ENCODE results near the gene PMIS2.
"Not testable (repeated sequence)": the region's sequence is repeated elsewhere in the genome, so short reads cannot be mapped to it uniquely, and the experiment has no call there.

PMIS2 gene

DNA sequence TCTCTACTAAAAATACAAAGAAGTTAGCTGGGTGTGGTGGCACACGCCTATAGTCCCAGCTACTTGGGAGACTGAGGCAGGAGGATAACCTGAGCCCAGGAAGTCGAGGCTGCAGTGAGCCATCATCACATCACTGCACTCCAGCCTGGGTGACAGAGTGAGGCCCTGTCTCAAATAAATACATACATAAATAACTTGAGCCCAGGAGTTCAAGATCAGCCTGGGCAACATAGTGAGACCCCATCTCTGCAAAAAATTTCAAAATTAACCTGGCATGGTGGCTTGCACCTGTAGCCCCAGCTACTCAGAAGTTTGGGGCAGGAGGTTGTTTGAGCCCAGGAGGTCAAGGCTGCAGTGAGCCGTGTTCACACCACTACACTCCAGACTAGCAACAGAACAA lies 9.1 kb downstream of the PMIS2 start:
- not testable (repeated sequence) for DNase-seq

DNA sequence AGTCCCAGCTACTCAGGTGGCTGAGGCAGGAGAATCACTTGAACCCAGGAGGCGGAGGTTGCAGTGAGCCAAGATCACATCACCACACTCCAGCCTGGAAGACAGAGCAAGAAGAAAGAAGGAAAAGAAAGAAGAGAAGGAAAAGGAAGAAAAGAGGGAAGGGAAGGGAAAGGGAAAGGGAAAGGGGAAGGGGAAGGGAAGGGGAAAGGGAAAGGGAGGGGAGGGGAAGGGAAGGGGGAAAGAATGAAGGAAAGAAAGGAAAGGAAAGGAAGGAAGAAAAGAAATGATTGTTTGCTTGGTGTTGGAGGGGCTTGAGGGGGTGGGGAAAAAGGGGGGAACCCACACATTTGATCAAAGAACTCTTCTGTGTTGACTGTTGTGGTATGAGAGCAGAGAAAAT lies 10.0 kb downstream of the PMIS2 start:
- DNase-seq: no peak

DNA sequence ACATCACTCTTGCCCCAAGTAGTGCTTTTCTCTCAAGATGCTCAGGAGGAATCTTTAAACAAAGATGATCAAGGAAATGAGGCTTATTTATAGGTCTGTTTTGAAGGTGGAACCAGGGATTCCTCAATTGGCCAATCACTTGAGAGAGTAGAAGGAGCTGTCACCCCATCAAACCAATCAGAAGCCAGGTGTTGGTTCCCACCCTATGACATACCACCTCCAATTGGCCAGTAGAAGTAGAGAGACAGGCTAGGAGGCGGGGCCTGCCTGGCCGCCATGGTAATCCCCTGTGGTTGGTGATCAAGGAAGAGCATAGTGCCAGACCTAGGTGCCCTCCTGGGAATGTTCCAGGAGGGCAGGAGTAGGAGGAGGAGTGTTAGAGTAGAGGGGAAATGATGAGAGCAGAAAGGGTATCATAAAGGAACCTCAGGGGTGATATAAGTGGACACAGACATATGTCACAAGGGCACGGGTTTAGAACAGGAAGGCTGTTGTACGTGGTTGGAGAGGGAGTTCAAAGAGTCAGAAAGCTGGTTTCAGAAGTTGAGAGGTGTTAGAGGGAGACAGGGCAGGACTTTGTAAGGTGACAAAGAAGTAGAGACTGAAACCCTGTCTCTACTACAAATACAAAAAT lies 10.5 kb downstream of the PMIS2 start:
- DNase-seq: no peak

DNA sequence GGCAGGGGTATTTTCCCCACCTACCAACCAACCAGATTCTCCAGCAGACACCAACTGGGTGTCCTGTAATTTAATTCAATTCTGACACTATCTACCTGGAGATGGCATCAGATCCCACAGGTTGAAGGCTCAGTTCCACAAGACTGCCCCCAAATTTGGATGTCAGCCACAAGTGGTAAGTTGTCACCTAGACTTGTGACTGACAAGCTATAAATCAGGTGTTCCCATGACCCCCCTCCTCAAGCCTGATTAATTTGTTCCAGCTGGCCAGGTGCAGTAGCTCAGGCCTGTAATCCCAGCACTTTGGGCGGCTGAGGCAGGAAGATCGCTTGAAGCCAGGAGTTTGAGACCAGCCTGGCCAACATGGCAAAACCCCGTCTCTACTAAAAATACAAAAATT lies 16.0 kb downstream of the PMIS2 start:
- no peak for DNase-seq

DNA sequence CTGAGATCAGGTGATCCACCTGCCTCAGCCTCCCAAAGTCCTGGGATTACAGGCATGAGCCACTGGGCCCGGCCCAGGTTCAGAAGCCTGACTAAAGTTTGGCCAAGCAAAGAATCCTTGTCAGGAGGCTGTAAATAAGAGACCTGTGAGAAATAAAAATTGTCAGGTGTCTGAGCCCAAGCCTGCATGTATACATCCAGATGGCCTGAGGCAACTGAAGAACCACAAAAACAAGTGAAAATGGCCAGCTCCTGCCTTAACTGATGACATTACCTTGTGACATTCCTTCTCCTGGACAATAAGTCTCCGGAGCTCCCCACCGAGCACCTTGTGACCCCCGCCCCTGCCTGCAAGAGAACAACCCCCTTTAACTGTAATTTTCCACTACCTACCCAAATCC lies 18.5 kb downstream of the PMIS2 start:
- not testable (repeated sequence) for DNase-seq

DNA sequence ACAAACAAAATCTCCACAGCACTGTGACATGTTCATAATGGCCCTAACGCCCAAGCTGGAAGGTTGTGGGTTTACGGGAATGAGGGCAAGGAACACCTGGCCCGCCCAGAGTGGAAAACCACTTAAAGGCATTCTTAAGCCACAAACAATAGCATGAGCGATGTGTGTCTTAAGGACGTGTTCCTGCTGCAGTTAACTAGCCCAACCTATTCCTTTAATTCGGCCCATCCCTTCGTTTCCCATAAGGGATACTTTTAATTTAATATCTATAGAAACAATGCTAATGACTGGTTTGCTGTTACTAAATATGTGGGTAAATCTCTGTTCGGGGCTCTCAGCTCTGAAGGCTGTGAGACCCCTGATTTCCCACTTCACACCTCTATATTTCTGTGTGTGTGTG lies 21.2 kb downstream of the PMIS2 start:
- not testable (repeated sequence) for DNase-seq

DNA sequence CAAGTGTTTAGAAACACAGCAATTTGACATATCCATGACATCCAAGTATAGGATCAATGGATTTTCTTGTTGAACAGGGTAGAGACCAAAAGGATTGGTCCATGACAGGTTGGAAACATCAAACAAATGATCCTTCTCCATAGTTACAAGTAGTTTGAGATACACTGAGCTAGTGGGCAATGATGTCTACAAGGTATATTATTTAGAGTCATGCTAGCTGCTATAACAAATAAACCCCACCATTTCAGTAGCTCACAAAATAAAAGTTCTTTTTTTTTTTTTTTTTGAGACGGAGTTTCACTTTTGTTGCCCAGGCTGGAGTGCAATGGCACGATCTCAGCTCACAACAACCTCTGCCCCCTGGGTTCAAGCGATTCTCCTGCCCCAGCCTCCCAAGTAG lies 21.7 kb downstream of the PMIS2 start:
- DNase-seq: no peak

DNA sequence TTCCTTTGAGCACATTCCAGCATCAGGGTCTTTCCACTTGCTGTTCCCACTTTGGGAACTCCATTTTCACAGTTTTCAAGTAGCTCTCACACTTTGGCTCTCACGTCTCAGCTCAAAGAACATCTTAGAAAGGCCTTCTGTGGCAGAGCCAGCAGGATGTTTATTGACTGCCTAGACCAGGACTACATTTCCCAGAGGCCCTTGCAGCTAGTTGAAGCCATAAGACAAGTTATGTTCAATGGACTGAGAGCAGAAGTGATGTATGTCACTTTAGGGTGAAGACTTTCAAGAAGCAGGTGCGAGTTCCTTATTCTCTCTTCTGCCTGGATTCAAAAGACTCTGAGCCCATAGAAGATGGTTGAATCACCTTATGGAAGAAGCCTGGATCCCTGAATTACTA lies 22.3 kb downstream of the PMIS2 start:
- no peak for DNase-seq

DNA sequence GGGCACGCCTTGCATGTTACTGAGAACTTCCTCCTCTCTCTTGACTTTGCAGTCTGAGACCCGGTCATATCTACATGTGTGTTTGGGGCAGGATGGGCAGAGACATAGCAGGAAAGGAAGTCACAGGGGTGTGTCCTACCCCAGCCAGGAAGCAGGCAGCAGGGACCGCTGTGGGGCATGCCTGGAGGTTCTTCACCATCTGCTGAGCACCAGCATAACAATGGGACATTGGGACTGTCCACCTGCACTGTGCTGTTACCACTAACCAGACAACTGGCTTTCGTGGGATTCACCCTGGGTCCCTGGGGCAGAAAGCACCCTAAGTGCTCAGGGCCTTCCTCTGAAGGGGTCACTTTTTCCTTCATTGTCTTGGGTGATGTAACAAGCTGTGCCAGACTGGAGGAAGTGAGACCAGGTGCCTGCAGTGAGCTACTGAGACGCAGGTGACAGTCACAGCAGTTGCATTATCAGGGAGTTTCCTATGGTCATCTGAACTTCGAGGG lies 23.9 kb downstream of the PMIS2 start:
- DNase-seq: no peak

DNA sequence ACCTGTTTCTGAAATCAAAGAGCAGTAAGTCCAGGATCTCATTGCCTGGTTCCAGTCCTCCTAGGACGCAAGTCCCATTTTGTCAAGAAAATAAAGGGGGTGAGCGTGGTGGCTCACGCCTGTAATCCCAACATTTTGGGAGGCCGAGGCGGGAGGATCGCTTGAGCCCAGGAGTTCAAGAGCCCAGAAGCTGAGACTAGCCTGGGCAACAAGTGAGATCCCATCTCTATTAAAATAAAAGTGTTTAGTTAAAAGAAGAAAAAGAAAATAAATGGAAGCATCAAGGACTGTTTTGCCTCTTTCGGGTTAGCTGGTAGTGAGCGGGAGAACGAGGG lies 26.2 kb downstream of the PMIS2 start:
- DNase-seq: no peak

DNA sequence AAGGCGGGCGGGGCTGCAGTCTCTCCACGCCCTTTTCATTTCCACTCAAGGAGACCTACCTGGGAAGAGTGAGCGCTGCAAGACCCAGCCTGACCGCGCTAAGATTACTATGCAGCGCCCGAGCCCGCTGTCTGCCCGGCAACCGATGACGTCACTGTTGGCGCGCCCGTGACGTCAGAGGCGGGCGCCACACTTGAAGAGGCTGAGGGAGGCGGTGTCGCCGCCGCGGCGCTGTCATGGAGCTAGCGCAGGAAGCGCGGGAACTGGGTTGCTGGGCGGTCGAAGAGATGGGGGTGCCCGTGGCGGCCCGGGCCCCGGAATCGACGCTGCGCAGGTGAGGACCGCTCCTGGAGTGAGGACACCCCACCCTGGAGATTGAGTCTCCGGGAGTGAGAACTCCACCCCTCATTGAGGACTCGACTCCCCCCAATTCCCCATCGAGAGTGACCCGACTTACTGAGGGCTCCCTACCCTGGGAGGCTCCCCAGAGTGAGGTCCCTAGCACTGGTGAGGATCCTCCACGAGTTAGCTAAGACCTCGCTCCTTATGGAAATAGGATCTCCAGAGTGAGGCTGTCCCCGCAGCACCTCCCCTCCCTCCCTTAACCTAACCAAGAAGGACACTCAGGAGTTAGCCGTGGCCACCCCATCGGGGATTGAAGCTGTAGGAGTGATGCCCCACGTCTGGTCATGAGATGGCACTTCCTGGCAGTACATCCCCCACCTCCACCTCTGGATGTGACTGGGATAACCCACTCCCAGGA lies 26.8 kb downstream of the PMIS2 start, which contains the start of gene HAUS5:
Gene HAUS5, plus strand, starts transcription at position 177 of the 763 bp plus-strand sequence. Its CDS starts 60 bp downstream, at position 237.
- peak; percentile 93 for DNase-seq

DNA sequence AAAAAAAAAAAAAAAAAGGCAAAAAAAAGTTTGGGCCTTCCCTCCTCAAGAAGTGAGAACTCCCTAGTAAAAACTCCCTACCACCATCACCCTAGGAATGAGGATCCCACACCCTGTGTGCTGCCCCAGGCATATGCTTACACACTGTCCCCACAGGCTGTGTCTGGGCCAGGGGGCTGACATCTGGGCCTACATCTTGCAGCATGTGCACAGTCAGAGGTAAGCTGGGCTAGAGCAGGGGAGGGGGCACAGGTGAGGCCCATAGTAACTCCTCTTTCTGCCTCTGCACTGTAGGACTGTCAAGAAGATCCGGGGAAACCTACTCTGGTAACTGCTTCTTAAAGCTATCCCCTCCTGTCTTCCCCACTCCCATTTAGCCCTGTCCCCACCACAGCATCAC lies 27.6 kb downstream of the PMIS2 start:
- DNase-seq: no peak

DNA sequence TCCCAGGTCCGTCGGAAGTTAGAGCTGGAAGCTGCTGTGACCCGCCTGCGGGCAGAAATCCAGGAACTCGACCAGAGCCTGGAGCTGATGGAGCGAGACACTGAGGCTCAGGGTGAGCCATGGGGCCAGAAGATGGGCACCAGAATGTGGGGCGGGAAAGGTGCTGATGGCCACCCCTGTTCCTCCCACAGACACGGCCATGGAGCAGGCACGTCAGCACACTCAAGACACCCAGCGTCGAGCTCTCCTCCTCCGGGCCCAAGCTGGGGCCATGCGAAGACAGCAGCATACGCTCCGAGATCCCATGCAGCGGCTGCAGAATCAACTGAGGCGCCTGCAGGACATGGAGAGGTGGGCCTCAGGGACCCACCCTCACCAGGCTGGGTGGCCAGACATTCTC lies 29.1 kb downstream of the PMIS2 start:
- no peak for DNase-seq

DNA sequence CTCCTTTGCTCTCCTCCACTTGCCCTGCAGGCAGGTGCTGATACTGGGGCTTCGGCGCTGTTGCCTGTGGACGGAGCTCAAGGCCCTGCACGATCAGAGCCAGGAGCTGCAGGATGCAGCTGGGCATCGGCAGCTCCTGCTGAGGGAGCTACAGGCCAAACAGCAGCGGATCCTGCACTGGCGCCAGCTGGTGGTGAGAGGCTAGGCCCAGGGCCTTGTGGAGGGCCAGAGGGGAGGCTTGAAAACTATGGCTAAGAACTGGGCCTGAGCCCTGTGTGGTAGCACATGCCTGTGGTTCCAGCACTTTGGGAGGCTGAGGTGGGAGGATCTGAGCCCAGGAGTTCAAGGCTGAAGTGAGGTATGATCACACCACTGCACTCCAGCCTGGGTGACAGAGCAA lies 32.9 kb downstream of the PMIS2 start:
- DNase-seq: no peak

DNA sequence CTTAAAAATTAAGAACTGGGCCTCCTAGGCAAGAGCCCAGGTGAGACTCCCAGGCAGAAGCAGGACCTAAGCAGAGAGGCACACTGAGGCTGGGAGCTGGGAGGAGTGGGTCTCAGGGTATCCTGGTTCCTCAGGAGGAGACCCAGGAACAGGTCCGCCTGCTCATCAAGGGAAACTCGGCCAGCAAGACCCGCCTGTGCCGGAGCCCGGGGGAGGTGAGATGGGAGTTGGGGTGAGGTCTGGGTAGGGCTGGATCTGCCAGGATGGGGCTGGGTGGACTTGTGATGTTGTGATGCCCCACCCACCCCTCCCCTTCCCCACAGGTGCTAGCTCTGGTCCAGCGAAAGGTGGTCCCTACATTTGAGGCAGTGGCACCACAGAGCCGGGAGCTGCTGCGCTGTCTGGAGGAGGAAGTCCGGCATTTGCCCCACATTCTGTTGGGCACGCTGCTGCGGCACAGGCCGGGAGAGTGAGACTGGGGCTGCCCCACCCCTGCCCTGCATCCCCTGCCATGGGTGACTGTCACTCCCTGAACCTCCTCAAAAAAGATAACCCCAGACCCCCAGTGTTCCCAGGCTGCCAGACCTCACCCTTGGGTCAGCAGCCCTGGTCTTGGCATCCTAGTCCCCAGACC lies 33.4 kb downstream of the PMIS2 start:
- no peak for DNase-seq

DNA sequence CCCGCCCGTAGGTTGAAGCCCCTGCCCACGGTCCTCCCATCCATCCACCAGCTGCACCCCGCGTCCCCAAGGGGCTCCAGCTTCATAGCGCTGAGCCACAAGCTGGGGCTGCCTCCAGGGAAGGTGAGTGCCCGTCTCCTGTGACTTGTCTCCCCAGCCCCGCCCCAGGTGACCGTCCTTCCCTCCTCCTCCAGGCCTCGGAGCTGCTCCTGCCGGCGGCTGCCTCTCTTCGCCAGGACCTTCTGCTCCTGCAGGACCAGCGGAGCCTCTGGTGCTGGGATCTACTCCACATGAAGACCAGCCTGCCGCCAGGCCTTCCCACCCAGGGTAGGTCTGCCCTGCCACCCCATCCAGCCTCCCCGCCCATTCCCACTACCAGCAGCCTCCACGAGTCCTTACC lies 34.0 kb downstream of the PMIS2 start:
- DNase-seq: no peak

DNA sequence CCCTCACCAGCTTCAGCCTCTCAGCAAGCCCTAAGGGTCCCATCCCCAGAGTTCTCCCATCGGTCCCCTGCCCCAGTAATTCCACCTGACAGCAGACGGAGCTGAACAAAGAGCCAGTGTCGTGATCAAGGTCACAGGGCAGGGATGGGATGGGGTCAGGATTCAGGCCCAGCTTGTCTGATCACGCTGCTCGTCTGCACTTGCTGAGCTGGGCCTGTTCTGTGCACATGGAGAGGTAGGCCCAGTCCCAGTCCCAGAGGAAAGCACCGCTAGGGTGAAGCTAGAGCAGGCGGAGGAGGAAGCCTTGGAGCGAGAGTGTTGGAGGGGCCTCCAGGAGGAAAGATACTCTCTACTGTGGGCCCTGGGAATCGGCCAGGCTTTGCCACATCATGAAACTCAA lies 35.7 kb downstream of the PMIS2 start:
- DNase-seq: no peak

DNA sequence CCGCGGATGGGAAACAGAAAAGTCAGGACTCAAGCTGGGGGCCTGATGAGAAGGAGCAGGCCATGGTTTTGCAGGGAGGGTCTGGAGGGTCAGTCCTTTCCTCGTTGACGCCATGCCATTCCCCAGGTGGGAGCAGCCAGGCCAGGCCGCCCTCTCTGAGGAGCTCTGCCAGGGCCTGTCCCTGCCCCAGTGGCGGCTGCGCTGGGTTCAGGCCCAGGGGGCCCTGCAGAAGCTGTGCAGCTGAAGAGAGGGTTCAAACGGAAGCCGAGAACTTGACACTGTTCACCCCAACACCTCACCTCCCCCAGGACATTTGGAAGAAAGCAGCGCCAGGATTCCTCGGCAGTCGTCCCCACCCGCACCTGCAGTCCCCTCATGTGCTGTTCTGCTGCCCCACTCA lies 36.8 kb downstream of the PMIS2 start:
- DNase-seq: no peak

DNA sequence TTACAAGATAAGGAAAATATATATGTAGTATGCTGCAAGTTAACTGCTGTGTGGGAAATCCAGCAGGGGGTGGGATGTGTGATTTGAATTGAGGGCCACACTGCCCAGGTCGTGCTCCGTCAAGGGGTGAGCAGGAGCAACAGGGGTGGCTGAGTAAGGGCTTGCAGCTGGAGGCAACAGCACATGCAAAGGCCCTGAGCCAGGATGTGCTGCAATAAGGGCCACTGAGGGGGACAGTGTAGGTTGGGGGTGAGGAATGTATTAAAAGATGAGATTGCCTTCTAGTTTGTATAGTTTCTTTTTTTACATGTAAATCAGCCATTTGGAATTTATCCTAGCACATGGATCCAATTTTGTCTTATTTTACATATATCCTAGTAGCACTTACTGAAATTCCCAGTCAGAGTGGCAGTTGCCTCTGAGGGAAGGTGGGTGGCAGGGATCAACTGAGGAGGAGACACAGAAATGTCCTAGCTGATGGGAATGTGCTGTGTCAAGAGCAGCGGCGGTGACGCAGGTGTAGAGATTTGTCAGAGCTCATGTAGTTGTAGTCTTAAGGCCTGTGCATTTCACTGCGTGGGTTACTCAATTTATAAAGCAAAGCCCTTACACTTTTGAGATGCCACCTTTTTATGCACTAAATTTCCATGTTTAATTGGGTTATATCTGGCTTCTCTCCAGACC lies 37.5 kb downstream of the PMIS2 start:
- DNase-seq: no peak

DNA sequence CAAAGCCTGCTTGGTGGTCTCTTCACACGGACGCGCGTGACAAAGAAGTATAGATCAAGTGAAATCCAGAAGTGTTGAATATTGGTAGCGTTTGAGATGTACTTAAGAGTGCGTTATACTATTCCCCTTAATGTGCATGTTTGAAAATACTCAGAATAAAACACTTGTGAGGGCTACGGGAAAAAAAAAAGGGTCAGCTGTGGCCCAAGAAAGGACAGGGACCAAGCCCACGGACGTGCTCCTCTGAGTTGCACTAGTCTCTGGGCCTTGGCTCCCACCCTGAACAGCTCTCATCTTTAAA lies 42.2 kb downstream of the PMIS2 start:
- DNase-seq: no peak

DNA sequence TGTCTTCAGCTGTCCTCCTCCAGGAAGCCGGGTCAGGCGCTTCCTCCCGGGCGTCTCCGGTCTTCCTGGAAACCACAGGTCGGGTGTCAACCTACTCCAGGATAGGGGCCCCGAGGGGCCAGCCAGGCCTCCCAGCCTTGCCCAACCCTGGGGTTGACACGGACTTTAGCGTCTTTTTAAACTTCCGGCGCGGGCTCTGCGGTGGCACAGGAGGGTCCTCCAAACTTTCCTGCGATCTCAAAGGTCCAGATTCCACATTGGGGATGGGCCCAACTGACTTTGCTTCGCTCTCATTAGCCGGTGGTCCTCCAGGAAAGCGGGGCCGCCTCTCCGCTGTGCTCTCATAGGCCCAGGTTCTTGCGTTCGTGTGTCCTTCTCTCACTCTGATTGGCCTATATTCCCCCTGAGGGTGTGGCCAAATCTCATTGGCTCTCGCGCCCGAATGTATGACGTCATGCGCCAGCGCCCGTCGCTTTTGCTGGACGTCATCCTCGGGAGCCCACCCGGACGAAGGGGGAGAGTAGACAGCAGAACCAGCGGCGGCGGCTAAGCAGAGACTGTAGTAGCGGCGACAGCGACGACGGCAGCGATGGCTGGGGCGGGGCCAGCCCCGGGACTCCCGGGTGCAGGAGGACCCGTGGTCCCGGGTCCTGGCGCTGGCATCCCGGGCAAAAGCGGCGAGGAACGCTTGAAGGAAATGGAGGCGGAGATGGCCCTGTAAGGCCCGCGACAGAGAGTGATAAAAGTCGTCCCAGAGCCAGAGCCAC lies 42.8 kb downstream of the PMIS2 start, which contains the start of gene RBM42:
Gene RBM42, plus strand, starts transcription at position 472 of the 767 bp plus-strand sequence. Its CDS starts 118 bp downstream, at position 590.
- DNase-seq: peak; percentile 94

DNA sequence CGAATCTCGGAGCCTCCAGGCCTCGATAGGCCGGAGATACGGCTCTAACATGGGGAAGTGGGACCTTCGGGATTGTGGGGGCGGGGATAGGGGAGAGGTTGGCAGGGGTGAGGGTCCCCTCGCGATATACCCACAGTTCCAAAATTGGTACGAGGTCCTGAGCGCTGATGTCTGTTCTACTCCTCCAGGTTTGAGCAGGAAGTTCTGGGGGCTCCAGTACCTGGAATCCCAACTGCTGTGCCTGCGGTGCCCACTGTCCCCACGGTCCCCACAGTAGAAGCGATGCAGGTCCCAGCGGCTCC lies 43.3 kb downstream of the PMIS2 start:
- DNase-seq: no peak

All from right kidney (tissue), 1 donor.